A549 (cell line): ENCODE data around the gene TMED8.

Experiments
- BHLHE40 ChIP-seq: IDR thresholded peaks from 2 replicates; pipeline ENCODE4 v1.6.1; 2012; ENCODE audit warnings: low read depth, low read length, inconsistent platforms
- CTCF ChIP-seq: fragments of >200 bp; sonication (Bioruptor Twin); formaldehyde crosslinking; IDR thresholded peaks from 3 replicates; pipeline ENCODE4 v1.5.1; 2016
- EP300 ChIP-seq, 2 experiments: fragments of >200 bp; sonication (Bioruptor Twin); formaldehyde crosslinking; IDR thresholded peaks; 2 replicates in 1 of 2; 3 replicates in 1 of 2; pipeline ENCODE4 v1.6.1; 2016 to 2017
- FOSL2 ChIP-seq, 2 experiments: fragments of 450-650 bp in 1 of 2; fragments of >200 bp in 1 of 2; sonication (Bioruptor Twin) in 1 of 2; formaldehyde crosslinking; IDR thresholded peaks; 2 replicates each; pipeline versions ENCODE4 v1.5.0 to v1.6.1; 2016 to 2020; ENCODE audit warnings: mild to moderate bottlenecking in 1 of 2, moderate library complexity in 1 of 2
- POLR2A ChIP-seq: IDR thresholded peaks from 2 replicates; pipeline ENCODE4 v1.6.1; 2012; ENCODE audit warnings: mild to moderate bottlenecking, low read length
- RAD21 ChIP-seq, 2 experiments: fragments of >200 bp in 1 of 2; sonication (Bioruptor Twin) in 1 of 2; formaldehyde crosslinking in 1 of 2; IDR thresholded peaks in 1 of 2; conservative IDR thresholded peaks in 1 of 2; 2 replicates in 1 of 2; 3 replicates in 1 of 2; pipeline ENCODE4 v1.6.1; 2012 to 2018; ENCODE audit warnings: inconsistent platforms in 1 of 2
- RARB ChIP-seq: fragments of 250-450 bp; sonication (Bioruptor Pico); IDR thresholded peaks from 2 replicates; pipeline ENCODE4 v1.8.0; 2021; ENCODE audit warnings: mild to moderate bottlenecking, moderate library complexity
- RCOR1 ChIP-seq: fragments of 150-350 bp; IDR thresholded peaks from 2 replicates; pipeline ENCODE4 v1.6.1; 2014; ENCODE audit warnings: antibody characterized with exemption, low read length, low read depth
- REST ChIP-seq: fragments of 200-600 bp; sonication (generic); IDR thresholded peaks from 2 replicates; pipeline ENCODE4 v1.6.1; 2016; ENCODE audit warnings: antibody characterized with exemption, mild to moderate bottlenecking, moderate library complexity
- RFX5 ChIP-seq: fragments of 450-650 bp; IDR thresholded peaks from 2 replicates; pipeline ENCODE4 v1.7.1; 2014; ENCODE audit warnings: antibody characterized with exemption, mild to moderate bottlenecking, moderate library complexity
- SREBF2 ChIP-seq: fragments of 450-650 bp; IDR thresholded peaks from 2 replicates; pipeline ENCODE4 v1.6.1; 2014; ENCODE audit warnings: mild to moderate bottlenecking, moderate library complexity

GRCh38 chr14:77339407-77339806 lies 37.5 kb downstream of the TMED8 start:
- TF ChIP-seq REST (no peak), SREBF2 (no peak), RAD21 (conservative IDR thresholded peaks at IDR 0.05 in 1 of 2, IDR thresholded peaks at IDR 0.05 in 1 of 2) (no peak), POLR2A (no peak), RARB (CRISPR knock-in tag) (no peak), RCOR1 (no peak), CTCF (no peak), EP300 (IDR thresholded peaks at IDR 0.05) (no peak), FOSL2 (IDR thresholded peaks at IDR 0.05) (no peak), FOSL2 (CRISPR knock-in tag; IDR thresholded peaks at IDR 0.05) (no peak), BHLHE40 (no peak), RFX5 (no peak)
